SK-N-SH (cell line): Measurements from ENCODE around the gene PSMB2. TPM values are rescaled to one million over a fixed set of nuclear protein-coding genes. Genes with fewer than 3 reads are reported as not detected.

Source experiments
- CTCF ChIA-PET: fragments of 300-600, 350-600 bp; formaldehyde crosslinking; extraction: SDS; loops from one replicate; lab custom pipeline; 2021; lab: Yijun Ruan, JAX
- POLR2A ChIA-PET: fragments of 350-600 bp; sonication (Branson Sonifier 250); formaldehyde crosslinking; extraction: SDS; loops from one replicate; lab custom pipeline; 2020; ENCODE audit warnings: antibody characterized with exemption, inconsistent platforms; lab: Yijun Ruan, JAX
- DNase-seq: peaks from one replicate; pipeline ENCODE4 v3.0.0; 2012
- H2AFZ ChIP-seq: fragments of 200-600 bp; sonication (generic); 2 replicates; pipeline ENCODE4 v1.8.1; 2016; ENCODE audit warnings: antibody characterized with exemption, mild to moderate bottlenecking, low read depth
- H3F3A ChIP-seq: fragments of 200-600 bp; sonication (generic); replicated peaks from 2 replicates; pipeline ENCODE3; 2016; ENCODE audit warnings: antibody characterized with exemption, mild to moderate bottlenecking; ENCODE audit not compliant: insufficient read depth
- H3K27ac ChIP-seq, 2 experiments: fragments of 200-500 bp in 1 of 2; fragments of 200-600 bp in 1 of 2; sonication (Bioruptor generic) in 1 of 2; sonication (generic), shearing (Covaris generic) in 1 of 2; 2 replicates each; pipeline versions ENCODE4 v1.5.1 to v1.6.1; 2014 to 2016; ENCODE audit warnings: low read depth in 2 of 2, inconsistent platforms in 1 of 2, low read length in 1 of 2, mild to moderate bottlenecking in 1 of 2, mixed read lengths in 1 of 2
- H3K27me3 ChIP-seq: fragments of 200-600 bp; sonication (generic), shearing (Covaris generic); 2 replicates; pipeline ENCODE4 v1.6.1; 2016; ENCODE audit warnings: mixed run types; ENCODE audit not compliant: insufficient read depth
- H3K36me3 ChIP-seq, 2 experiments: fragments of 200-500 bp in 1 of 2; fragments of 200-600 bp in 1 of 2; sonication (Bioruptor generic) in 1 of 2; sonication (generic) in 1 of 2; replicated peaks in 1 of 2; 2 replicates each; pipeline versions ENCODE3 to v1.5.1; 2014 to 2016; ENCODE audit warnings: low read length in 1 of 2, mild to moderate bottlenecking in 1 of 2; ENCODE audit not compliant: insufficient read depth in 2 of 2, control insufficient read depth in 1 of 2
- H3K4me1 ChIP-seq, 2 experiments: fragments of 200-500 bp in 1 of 2; fragments of 200-600 bp in 1 of 2; sonication (Bioruptor generic) in 1 of 2; sonication (generic), shearing (Covaris generic) in 1 of 2; 2 replicates each; pipeline versions ENCODE4 v1.5.1 to v1.6.1; 2014 to 2016; ENCODE audit warnings: low read depth in 1 of 2, low read length in 1 of 2, mixed run types in 1 of 2; ENCODE audit not compliant: insufficient read depth in 2 of 2, control insufficient read depth in 1 of 2
- H3K4me2 ChIP-seq: fragments of 200-600 bp; sonication (generic), shearing (Covaris generic); 2 replicates; pipeline ENCODE4 v1.6.1; 2017; ENCODE audit warnings: mixed run types
- H3K4me3 ChIP-seq, 2 experiments: fragments of 200-500 bp in 1 of 2; fragments of 200-600 bp in 1 of 2; sonication (Bioruptor generic) in 1 of 2; sonication (generic), shearing (Covaris generic) in 1 of 2; 2 replicates each; pipeline versions ENCODE4 v1.5.1 to v1.8.1; 2014 to 2016; ENCODE audit warnings: low read depth in 2 of 2, inconsistent platforms in 1 of 2, low read length in 1 of 2, mild to moderate bottlenecking in 1 of 2, mixed read lengths in 1 of 2, moderate library complexity in 1 of 2
- H3K79me2 ChIP-seq: fragments of 200-600 bp; sonication (generic); 2 replicates; pipeline ENCODE4 v1.8.1; 2017; ENCODE audit warnings: mild to moderate bottlenecking; ENCODE audit not compliant: insufficient read depth
- H3K9ac ChIP-seq: fragments of 200-600 bp; sonication (generic); 2 replicates; pipeline ENCODE4 v1.6.1; 2017; ENCODE audit warnings: mixed run types
- H3K9me2 ChIP-seq: fragments of 200-600 bp; sonication (generic); 2 replicates; pipeline ENCODE4 v1.6.1; 2017; ENCODE audit warnings: mixed run types
- H3K9me3 ChIP-seq: fragments of 200-600 bp; sonication (generic); 2 replicates; pipeline ENCODE4 v1.6.1; 2017; ENCODE audit warnings: mixed run types, mild to moderate bottlenecking, moderate library complexity
- H4K20me1 ChIP-seq: fragments of 200-600 bp; sonication (generic); 2 replicates; pipeline ENCODE4 v1.6.1; 2017; ENCODE audit warnings: mild to moderate bottlenecking, mixed run types; ENCODE audit not compliant: insufficient read depth
- CHD2 ChIP-seq: fragments of 150-350 bp; IDR thresholded peaks from 2 replicates; pipeline ENCODE4 v1.6.1; 2018; ENCODE audit warnings: low read length; ENCODE audit not compliant: partially characterized antibody
- EP300 ChIP-seq, 2 experiments: IDR thresholded peaks; 2 replicates each; pipeline versions ENCODE4 v1.4.0 to v1.6.1; 2012; ENCODE audit warnings: borderline replicate concordance in 1 of 2, low read depth in 1 of 2, low read length in 1 of 2
- FOSL2 ChIP-seq: IDR thresholded peaks from 2 replicates; pipeline ENCODE4 v1.4.0; 2012; ENCODE audit warnings: low read depth, mild to moderate bottlenecking, moderate library complexity, borderline replicate concordance
- FOXJ3 ChIP-seq: sonication (generic); formaldehyde crosslinking; IDR thresholded peaks from 2 replicates; pipeline ENCODE4 v1.5.1; 2020; ENCODE audit warnings: mild to moderate bottlenecking, missing genetic modification reagents
- FOXM1 ChIP-seq: IDR thresholded peaks from 2 replicates; pipeline ENCODE4 v1.4.0; 2012; ENCODE audit warnings: low read depth, mild to moderate bottlenecking
- GABPA ChIP-seq: IDR thresholded peaks from 2 replicates; pipeline ENCODE4 v1.4.0; 2012; ENCODE audit warnings: low read depth, mild to moderate bottlenecking
- GATA2 ChIP-seq: sonication (generic); formaldehyde crosslinking; IDR thresholded peaks from 2 replicates; pipeline ENCODE4 v1.5.0; 2020; ENCODE audit warnings: mild to moderate bottlenecking, missing genetic modification reagents
- MEF2A ChIP-seq: IDR thresholded peaks from 2 replicates; pipeline ENCODE4 v1.4.0; 2012; ENCODE audit warnings: low read depth, borderline replicate concordance
- MXI1 ChIP-seq: IDR thresholded peaks from 2 replicates; pipeline ENCODE4 v1.6.1; 2012; ENCODE audit warnings: mild to moderate bottlenecking, low read depth, low read length, improper control_type of control experiment
- NFIC ChIP-seq: IDR thresholded peaks from 2 replicates; pipeline ENCODE4 v1.4.0; 2012; ENCODE audit warnings: borderline replicate concordance
- NRF1 ChIP-seq: IDR thresholded peaks from 2 replicates; pipeline ENCODE4 v1.6.1; 2012; ENCODE audit warnings: low read depth, mild to moderate bottlenecking, low read length
- POLR2AphosphoS5 ChIP-seq: IDR thresholded peaks from 2 replicates; pipeline ENCODE4 v1.6.1; 2012; ENCODE audit warnings: low read depth, low read length
- RAD21 ChIP-seq: IDR thresholded peaks from 2 replicates; pipeline ENCODE4 v1.6.1; 2012; ENCODE audit warnings: mild to moderate bottlenecking, low read length
- RCOR1 ChIP-seq: fragments of 150-350 bp; IDR thresholded peaks from 2 replicates; pipeline ENCODE4 v1.6.1; 2017; ENCODE audit warnings: antibody characterized with exemption, low read length
- REST ChIP-seq: IDR thresholded peaks from 2 replicates; pipeline ENCODE4 v1.6.1; 2012; ENCODE audit warnings: mild to moderate bottlenecking, low read depth, low read length, moderate library complexity
- RFX5 ChIP-seq: IDR thresholded peaks from 2 replicates; pipeline ENCODE4 v1.6.1; 2012; ENCODE audit warnings: mild to moderate bottlenecking, improper control_type of control experiment, low read length
- SMC3 ChIP-seq: IDR thresholded peaks from 2 replicates; pipeline ENCODE4 v1.6.1; 2012; ENCODE audit warnings: low read depth, low read length, improper control_type of control experiment
- TAF1 ChIP-seq: IDR thresholded peaks from 2 replicates; pipeline ENCODE4 v1.6.1; 2012; ENCODE audit warnings: low read depth, mild to moderate bottlenecking, low read length, moderate library complexity, borderline replicate concordance
- TCF12 ChIP-seq: IDR thresholded peaks from 2 replicates; pipeline ENCODE4 v1.4.0; 2012
- YY1 ChIP-seq: IDR thresholded peaks from 2 replicates; pipeline ENCODE4 v1.4.0; 2012; ENCODE audit warnings: low read depth, mild to moderate bottlenecking
- WGBS: methylation state at CpG from one replicate; pipeline ENCODE4 v1.1.6; 2017; ENCODE audit warnings: low lambda C conversion rate; 5-methylcytosine and 5-hydroxymethylcytosine counted together
- polyA plus RNA-seq, 3 experiments: library from polyadenylated mRNA; depleted of rRNA; stranded (reverse); fragments of >200 nt; gene quantifications; 2 replicates each; pipeline ENCODE4 v1.2.3, GENCODE V29; 2012
- TF ChIP-seq, protein P1 (sequence below): fragments of 200-600 bp; sonication (generic); IDR thresholded peaks from 2 replicates; pipeline ENCODE4 v1.6.1; 2017; ENCODE audit warnings: antibody characterized with exemption, mild to moderate bottlenecking, moderate library complexity
- TF ChIP-seq, protein P2 (sequence below): IDR thresholded peaks from 2 replicates; pipeline ENCODE4 v1.4.0; 2012; ENCODE audit warnings: low read depth, borderline replicate concordance
- TF ChIP-seq, protein P3 (sequence below): IDR thresholded peaks from 2 replicates; pipeline ENCODE4 v1.4.0; 2012; ENCODE audit warnings: low read depth
- TF ChIP-seq, protein P4 (sequence below): fragments of 150-350 bp; IDR thresholded peaks from 2 replicates; pipeline ENCODE4 v1.6.1; 2016; ENCODE audit warnings: mild to moderate bottlenecking, low read depth, low read length

PSMB2 gene
- polyA plus RNA-seq, 1 of the 3 experiments (the other 2 are of a cell fraction): 83.5 TPM

DNA sequence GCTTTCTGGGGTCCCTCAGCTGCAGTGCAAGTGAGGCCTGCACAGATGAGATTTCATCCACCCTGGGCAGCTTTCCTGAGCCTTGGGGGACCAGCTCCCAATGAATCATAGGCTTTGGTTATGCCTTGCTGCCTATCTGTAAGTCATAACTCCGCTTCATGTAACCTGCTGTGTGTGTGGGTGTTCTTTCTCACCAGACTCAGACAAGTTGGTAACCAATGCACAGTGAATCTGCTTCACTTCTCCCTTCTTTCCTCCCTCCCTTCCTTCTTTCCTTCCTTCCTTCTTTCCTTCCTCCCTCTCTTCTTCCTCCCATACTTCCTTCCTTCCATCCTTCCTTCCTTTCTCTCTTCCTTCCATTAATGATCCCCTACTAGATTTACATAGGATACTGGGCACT, 34.4 kb upstream of the PSMB2 start (continued):
- TF ChIP-seq REST (no peak), RAD21 (no peak), FOXM1 (no peak), GABPA (no peak), NFIC (no peak)
- TF ChIP-seq, protein P1, sequence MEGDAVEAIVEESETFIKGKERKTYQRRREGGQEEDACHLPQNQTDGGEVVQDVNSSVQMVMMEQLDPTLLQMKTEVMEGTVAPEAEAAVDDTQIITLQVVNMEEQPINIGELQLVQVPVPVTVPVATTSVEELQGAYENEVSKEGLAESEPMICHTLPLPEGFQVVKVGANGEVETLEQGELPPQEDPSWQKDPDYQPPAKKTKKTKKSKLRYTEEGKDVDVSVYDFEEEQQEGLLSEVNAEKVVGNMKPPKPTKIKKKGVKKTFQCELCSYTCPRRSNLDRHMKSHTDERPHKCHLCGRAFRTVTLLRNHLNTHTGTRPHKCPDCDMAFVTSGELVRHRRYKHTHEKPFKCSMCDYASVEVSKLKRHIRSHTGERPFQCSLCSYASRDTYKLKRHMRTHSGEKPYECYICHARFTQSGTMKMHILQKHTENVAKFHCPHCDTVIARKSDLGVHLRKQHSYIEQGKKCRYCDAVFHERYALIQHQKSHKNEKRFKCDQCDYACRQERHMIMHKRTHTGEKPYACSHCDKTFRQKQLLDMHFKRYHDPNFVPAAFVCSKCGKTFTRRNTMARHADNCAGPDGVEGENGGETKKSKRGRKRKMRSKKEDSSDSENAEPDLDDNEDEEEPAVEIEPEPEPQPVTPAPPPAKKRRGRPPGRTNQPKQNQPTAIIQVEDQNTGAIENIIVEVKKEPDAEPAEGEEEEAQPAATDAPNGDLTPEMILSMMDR: no peak
- TF ChIP-seq, protein P2, sequence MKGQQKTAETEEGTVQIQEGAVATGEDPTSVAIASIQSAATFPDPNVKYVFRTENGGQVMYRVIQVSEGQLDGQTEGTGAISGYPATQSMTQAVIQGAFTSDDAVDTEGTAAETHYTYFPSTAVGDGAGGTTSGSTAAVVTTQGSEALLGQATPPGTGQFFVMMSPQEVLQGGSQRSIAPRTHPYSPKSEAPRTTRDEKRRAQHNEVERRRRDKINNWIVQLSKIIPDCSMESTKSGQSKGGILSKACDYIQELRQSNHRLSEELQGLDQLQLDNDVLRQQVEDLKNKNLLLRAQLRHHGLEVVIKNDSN: no peak
- TF ChIP-seq, all 33 proteins: peak for 0

- no peak for DNase-seq
Measured at GRCh38 chr1:35674111-35674510, 32.8 kb upstream of the PSMB2 start.

More at GRCh38 chr1:35674111-35674510, 32.8 kb upstream of the PSMB2 start:
- Histone ChIP-seq H3K27me3 (peaks cover 4% of the 10 kb centered on the region; the same call in 1 of the 2 replicates), H2AFZ (no peak overlapping the region), H3K9ac (no peak overlapping the region), H3K4me2 (no peak overlapping the region), H3K79me2 (no peaks in the 10 kb centered on the region), H3K4me3 (no peak overlapping the region), H3K9me3 (no peaks in the 10 kb centered on the region), H3F3A (no peaks in the 10 kb centered on the region), H3K36me3 (no peaks in the 10 kb centered on the region), H3K9me2 (no peaks in the 10 kb centered on the region), H4K20me1 (no peaks in the 10 kb centered on the region), H3K4me1 (no peaks in the 10 kb centered on the region), H3K27ac (no peak overlapping the region)
- TF ChIP-seq SMC3 (no peak), YY1 (no peak), GATA2 (CRISPR knock-in tag) (no peak), RCOR1 (no peak), FOXM1 (no peak), TCF12 (no peak), EP300 (IDR thresholded peaks at IDR 0.05; ENCODE audit: borderline replicate concordance in 1 of 2, low read depth in 1 of 2, low read length in 1 of 2) (no peak), POLR2AphosphoS5 (no peak), RFX5 (no peak), MXI1 (no peak), MEF2A (no peak), GABPA (no peak), NRF1 (no peak), TAF1 (no peak), FOXJ3 (CRISPR knock-in tag) (no peak), FOSL2 (no peak), CHD2 (no peak)
- TF ChIP-seq, protein P3, sequence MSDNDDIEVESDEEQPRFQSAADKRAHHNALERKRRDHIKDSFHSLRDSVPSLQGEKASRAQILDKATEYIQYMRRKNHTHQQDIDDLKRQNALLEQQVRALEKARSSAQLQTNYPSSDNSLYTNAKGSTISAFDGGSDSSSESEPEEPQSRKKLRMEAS: no peak
- TF ChIP-seq, protein P1: no peak
- TF ChIP-seq, protein P4, sequence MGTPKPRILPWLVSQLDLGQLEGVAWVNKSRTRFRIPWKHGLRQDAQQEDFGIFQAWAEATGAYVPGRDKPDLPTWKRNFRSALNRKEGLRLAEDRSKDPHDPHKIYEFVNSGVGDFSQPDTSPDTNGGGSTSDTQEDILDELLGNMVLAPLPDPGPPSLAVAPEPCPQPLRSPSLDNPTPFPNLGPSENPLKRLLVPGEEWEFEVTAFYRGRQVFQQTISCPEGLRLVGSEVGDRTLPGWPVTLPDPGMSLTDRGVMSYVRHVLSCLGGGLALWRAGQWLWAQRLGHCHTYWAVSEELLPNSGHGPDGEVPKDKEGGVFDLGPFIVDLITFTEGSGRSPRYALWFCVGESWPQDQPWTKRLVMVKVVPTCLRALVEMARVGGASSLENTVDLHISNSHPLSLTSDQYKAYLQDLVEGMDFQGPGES: no peak
- ChIA-PET POLR2A (no interaction called here), CTCF (interaction anchor here (2.6 kb wide), 1 partner anchor 41 kb away, joined by 11 read pairs; no protein-coding TSS in a partner anchor)
- 70% methylated on average over 5 of the region's 5 CpGs for WGBS
